KOPT-K1 (cell line): ENCODE measurements around the gene ARHGAP18.
A peak's percentile ranks its signal among the peaks of the same experiment; 100 is the strongest.

Experiments used
- H3K27ac ChIP-seq: fragments of 200-600 bp; sonication (generic); 2 replicates; pipeline ENCODE4 v1.5.1; 2016; ENCODE audit warnings: antibody characterized with exemption, mild to moderate bottlenecking, low read depth, low read length; ENCODE audit not compliant: poor library complexity, severe bottlenecking
- H3K36me3 ChIP-seq: fragments of 200-600 bp; sonication (generic); 2 replicates; pipeline ENCODE4 v1.5.1; 2017; ENCODE audit warnings: antibody characterized with exemption, mild to moderate bottlenecking, low read length, moderate library complexity; ENCODE audit not compliant: insufficient read depth
- H3K9me3 ChIP-seq: fragments of 200-600 bp; sonication (generic); 2 replicates; pipeline ENCODE4 v1.5.1; 2017; ENCODE audit warnings: antibody characterized with exemption, low read length, mild to moderate bottlenecking; ENCODE audit not compliant: insufficient read depth, poor library complexity, severe bottlenecking

Gene ARHGAP18

GRCh38 chr6:129691043-129691640, 18.8 kb downstream of the ARHGAP18 start:
- H3K9me3 ChIP-seq = no peaks in the 10 kb centered on the region
- no peaks in the 10 kb centered on the region for H3K36me3 ChIP-seq
- H3K27ac ChIP-seq = no peak overlapping the region

GRCh38 chr6:129686941-129687627, 22.9 kb downstream of the ARHGAP18 start:
- H3K36me3 ChIP-seq = no peaks in the 10 kb centered on the region
- peak overlapping the region; percentile 87 for H3K27ac ChIP-seq
- H3K9me3 ChIP-seq = no peaks in the 10 kb centered on the region

GRCh38 chr6:129685662-129686031, 24.3 kb downstream of the ARHGAP18 start:
- Histone ChIP-seq H3K9me3 (no peaks in the 10 kb centered on the region), H3K36me3 (no peaks in the 10 kb centered on the region), H3K27ac (peak overlapping the region; percentile 87)

- Histone ChIP-seq H3K9me3 (no peaks in the 10 kb centered on the region), H3K27ac (peak overlapping the region; percentile 87), H3K36me3 (no peaks in the 10 kb centered on the region)
Observed at GRCh38 chr6:129684903-129685661, 24.9 kb downstream of the ARHGAP18 start.

- Histone ChIP-seq H3K27ac (peak overlapping the region; percentile 87), H3K36me3 (no peaks in the 10 kb centered on the region), H3K9me3 (no peaks in the 10 kb centered on the region)
Observed at GRCh38 chr6:129684323-129684884, 25.6 kb downstream of the ARHGAP18 start.

- Histone ChIP-seq H3K36me3 (no peaks in the 10 kb centered on the region), H3K9me3 (no peaks in the 10 kb centered on the region), H3K27ac (peak overlapping the region; percentile 87)
Observed at GRCh38 chr6:129683601-129684322, 26.2 kb downstream of the ARHGAP18 start.

GRCh38 chr6:129681913-129682205, 28.1 kb downstream of the ARHGAP18 start:
- peak overlapping the region; percentile 10 for H3K27ac ChIP-seq
- no peaks in the 10 kb centered on the region for H3K36me3 ChIP-seq
- H3K9me3 ChIP-seq = no peaks in the 10 kb centered on the region

GRCh38 chr6:129680633-129681032, 29.3 kb downstream of the ARHGAP18 start:
- H3K27ac ChIP-seq = no peak overlapping the region
- H3K36me3 ChIP-seq = no peaks in the 10 kb centered on the region
- no peaks in the 10 kb centered on the region for H3K9me3 ChIP-seq

- no peak overlapping the region for H3K27ac ChIP-seq
- no peaks in the 10 kb centered on the region for H3K9me3 ChIP-seq
- H3K36me3 ChIP-seq = no peaks in the 10 kb centered on the region
Observed at GRCh38 chr6:129679758-129680157, 30.2 kb downstream of the ARHGAP18 start.

GRCh38 chr6:129679275-129679674, 30.7 kb downstream of the ARHGAP18 start:
- no peaks in the 10 kb centered on the region for H3K9me3 ChIP-seq
- no peaks in the 10 kb centered on the region for H3K36me3 ChIP-seq
- H3K27ac ChIP-seq = no peak overlapping the region

GRCh38 chr6:129678463-129678862, 31.5 kb downstream of the ARHGAP18 start:
- no peaks in the 10 kb centered on the region for H3K36me3 ChIP-seq
- H3K9me3 ChIP-seq = no peaks in the 10 kb centered on the region
- no peak overlapping the region for H3K27ac ChIP-seq

- Histone ChIP-seq H3K36me3 (no peaks in the 10 kb centered on the region), H3K9me3 (no peaks in the 10 kb centered on the region), H3K27ac (no peak overlapping the region)
Observed at GRCh38 chr6:129677620-129678325, 32.2 kb downstream of the ARHGAP18 start.

GRCh38 chr6:129675669-129676472, 34.1 kb downstream of the ARHGAP18 start:
- Histone ChIP-seq H3K36me3 (no peaks in the 10 kb centered on the region), H3K9me3 (no peaks in the 10 kb centered on the region), H3K27ac (no peak overlapping the region)

GRCh38 chr6:129673748-129674147, 36.2 kb downstream of the ARHGAP18 start:
- H3K9me3 ChIP-seq = no peaks in the 10 kb centered on the region
- no peak overlapping the region for H3K27ac ChIP-seq
- no peaks in the 10 kb centered on the region for H3K36me3 ChIP-seq
